Muscle of leg (tissue), 11 donors: ENCODE results near the gene TFEB. TPM values are rescaled to one million over a fixed set of nuclear protein-coding genes. Genes with fewer than 3 reads are reported as not detected.

Source experiments
- DNase-seq: peaks from one replicate; pipeline ENCODE4 v3.0.0; 2013
- H3K27ac ChIP-seq: one replicate; pipeline ENCODE4 v1.5.1; 2013; ENCODE audit warnings: mild to moderate bottlenecking, low read length, control low read depth
- H3K27me3 ChIP-seq: one replicate; pipeline ENCODE4 v1.6.1; 2013; ENCODE audit warnings: low read length; ENCODE audit not compliant: control insufficient read depth, insufficient read depth
- H3K36me3 ChIP-seq: one replicate; pipeline ENCODE4 v1.6.1; 2013; ENCODE audit warnings: low read length; ENCODE audit not compliant: control insufficient read depth, insufficient read depth
- H3K4me1 ChIP-seq: one replicate; pipeline ENCODE4 v1.6.1; 2013; ENCODE audit warnings: low read length; ENCODE audit not compliant: control insufficient read depth, insufficient read depth
- H3K4me3 ChIP-seq: one replicate; pipeline ENCODE4 v1.5.1; 2013; ENCODE audit warnings: low read length, control low read depth
- H3K9me3 ChIP-seq: replicated peaks from 2 replicates; pipeline ENCODE4 v1.6.1; 2013; ENCODE audit warnings: low read depth, low read length; ENCODE audit not compliant: control insufficient read depth
- WGBS: methylation state at CpG from one replicate; pipeline ENCODE4 v1.1.5; 2013; ENCODE audit warnings: missing lambda C conversion rate; ENCODE audit not compliant: insufficient coverage; 5-methylcytosine and 5-hydroxymethylcytosine counted together
- polyA plus RNA-seq, 8 donors: library from polyadenylated mRNA; unstranded; fragments of 120-200 nt; gene quantifications; one replicate each; pipeline versions ENCODE4 v1.2.1 to v1.2.3, GENCODE V29; 2013; ENCODE audit warnings: inconsistent platforms in 1 of 8, low replicate concordance in 1 of 8; ENCODE audit not compliant: insufficient read length in 8 of 8, insufficient read depth in 1 of 8
- total RNA-seq: library from RNA; stranded (reverse); fragments of 120-200 nt; gene quantifications from one replicate; pipeline ENCODE4 v1.2.4, GENCODE V29; 2013

Gene TFEB
- total and polyA plus RNA-seq, 9 donors = 6.1 to 12.3 (median 7.5) TPM

DNA sequence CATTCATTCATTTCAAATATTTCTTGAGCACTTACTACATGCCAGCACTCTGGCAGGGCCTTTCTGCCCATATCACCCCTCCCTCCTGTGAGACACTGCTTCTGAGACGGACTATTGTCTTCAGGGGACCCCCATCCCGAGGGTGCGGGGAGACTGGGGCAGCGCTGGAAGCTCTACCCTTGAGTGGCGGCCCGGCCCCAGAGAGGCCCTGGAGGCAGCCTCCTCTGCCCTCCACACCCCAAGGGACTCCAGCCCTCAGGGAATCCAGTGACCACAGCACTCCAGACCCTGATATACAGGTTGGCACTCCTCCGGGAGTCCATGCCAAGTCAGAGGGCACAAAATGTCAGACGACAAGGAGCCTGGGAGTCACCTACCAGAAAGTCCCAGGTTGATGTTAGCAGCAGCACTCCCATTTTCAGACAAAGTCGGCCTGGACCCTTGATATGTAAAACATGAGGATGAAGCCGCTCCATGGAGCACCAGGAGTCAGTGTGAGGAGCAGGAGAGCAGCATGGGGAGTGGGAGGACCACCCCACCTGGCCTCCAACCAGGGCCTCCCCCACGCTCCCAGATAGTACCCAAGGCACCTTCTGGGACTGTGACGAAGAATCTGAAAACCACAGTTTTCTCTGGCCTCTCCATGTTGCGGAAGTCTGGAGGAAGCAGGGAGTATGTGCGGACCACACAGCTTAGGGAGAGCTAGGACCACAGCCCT, 20.7 kb downstream of the TFEB start:
- H3K4me1 ChIP-seq = peaks cover 33% of the 10 kb centered on the region
- H3K36me3 ChIP-seq = no peaks in the 10 kb centered on the region
- WGBS = 83% methylated on average over 10 of the region's 14 CpGs
- H3K27ac ChIP-seq = no peak overlapping the region
- no peaks in the 10 kb centered on the region for H3K27me3 ChIP-seq
- H3K9me3 ChIP-seq = no peaks in the 10 kb centered on the region
- no peak overlapping the region for H3K4me3 ChIP-seq
- no peak for DNase-seq

- Histone ChIP-seq H3K4me1 (peaks cover 32% of the 10 kb centered on the region), H3K36me3 (no peaks in the 10 kb centered on the region), H3K27ac (no peak overlapping the region), H3K4me3 (no peak overlapping the region), H3K27me3 (no peaks in the 10 kb centered on the region), H3K9me3 (no peaks in the 10 kb centered on the region)
- 73% methylated on average over 3 of the region's 14 CpGs for WGBS
- DNase-seq = no peak
Measured at GRCh38 chr6:41713650-41714291, 21.6 kb downstream of the TFEB start.

- H3K4me3 ChIP-seq = no peak overlapping the region
- 60% methylated on average over 7 of the region's 9 CpGs for WGBS
- no peak overlapping the region for H3K27ac ChIP-seq
Measured at GRCh38 chr6:41713159-41713649, 22.2 kb downstream of the TFEB start.

GRCh38 chr6:41712651-41713103, 22.7 kb downstream of the TFEB start:
- WGBS = 82% methylated on average over 5 of the region's 10 CpGs
- Histone ChIP-seq H3K27ac (no peak overlapping the region), H3K27me3 (no peaks in the 10 kb centered on the region), H3K9me3 (no peaks in the 10 kb centered on the region), H3K4me3 (no peak overlapping the region), H3K4me1 (peaks cover 31% of the 10 kb centered on the region), H3K36me3 (no peaks in the 10 kb centered on the region)
- peak; percentile 26 for DNase-seq

More at GRCh38 chr6:41713159-41713649, 22.2 kb downstream of the TFEB start:
- Histone ChIP-seq H3K9me3 (no peaks in the 10 kb centered on the region), H3K27me3 (no peaks in the 10 kb centered on the region), H3K36me3 (no peaks in the 10 kb centered on the region), H3K4me1 (peaks cover 29% of the 10 kb centered on the region)
- no peak for DNase-seq

- Histone ChIP-seq H3K27ac (no peak overlapping the region), H3K9me3 (no peaks in the 10 kb centered on the region), H3K27me3 (no peaks in the 10 kb centered on the region), H3K4me1 (peaks cover 25% of the 10 kb centered on the region), H3K36me3 (no peaks in the 10 kb centered on the region), H3K4me3 (no peak overlapping the region)
- WGBS = 83% methylated on average over 3 of the region's 9 CpGs
- DNase-seq = no peak
Measured at GRCh38 chr6:41711323-41712038, 23.9 kb downstream of the TFEB start.

DNA sequence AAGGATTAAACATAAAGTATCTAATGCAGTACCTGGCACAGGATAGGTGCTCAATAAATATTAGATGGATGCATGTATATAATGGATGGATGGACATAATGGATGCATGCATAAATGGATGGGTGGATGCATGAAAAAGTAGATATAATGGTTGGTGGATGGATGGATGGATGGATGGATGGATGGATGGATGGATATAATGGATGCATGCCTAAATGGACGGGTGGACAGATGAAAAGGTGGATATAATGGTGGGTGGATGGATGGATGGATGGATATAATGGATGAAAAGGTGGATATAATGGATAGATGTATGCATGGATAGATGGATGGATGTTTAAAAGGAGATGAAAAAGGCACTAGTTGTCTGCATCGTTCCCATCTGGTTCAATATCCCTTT, 26.0 kb downstream of the TFEB start:
- no peaks in the 10 kb centered on the region for H3K9me3 ChIP-seq
- DNase-seq = no peak
- H3K27me3 ChIP-seq = no peaks in the 10 kb centered on the region
- H3K27ac ChIP-seq = no peak overlapping the region
- no peaks in the 10 kb centered on the region for H3K36me3 ChIP-seq
- H3K4me1 ChIP-seq = peaks cover 35% of the 10 kb centered on the region
- no peak overlapping the region for H3K4me3 ChIP-seq
- 78% methylated on average over 1 of the region's 2 CpGs for WGBS

- no peaks in the 10 kb centered on the region for H3K27me3 ChIP-seq
- no peaks in the 10 kb centered on the region for H3K9me3 ChIP-seq
- H3K36me3 ChIP-seq = no peaks in the 10 kb centered on the region
- no peak overlapping the region for H3K27ac ChIP-seq
- no peak for DNase-seq
- WGBS = 95% methylated on average over 3 of the region's 3 CpGs
- H3K4me3 ChIP-seq = no peak overlapping the region
- peaks cover 35% of the 10 kb centered on the region for H3K4me1 ChIP-seq
Measured at GRCh38 chr6:41708856-41709255, 26.6 kb downstream of the TFEB start.

- H3K4me3 ChIP-seq = no peak overlapping the region
- DNase-seq = peak; percentile 53
- H3K27me3 ChIP-seq = no peaks in the 10 kb centered on the region
- peaks cover 28% of the 10 kb centered on the region for H3K4me1 ChIP-seq
- H3K27ac ChIP-seq = no peak overlapping the region
- H3K9me3 ChIP-seq = no peaks in the 10 kb centered on the region
- 76% methylated on average over 6 of the region's 14 CpGs for WGBS
- no peaks in the 10 kb centered on the region for H3K36me3 ChIP-seq
Measured at GRCh38 chr6:41707565-41708200, 27.7 kb downstream of the TFEB start.

DNA sequence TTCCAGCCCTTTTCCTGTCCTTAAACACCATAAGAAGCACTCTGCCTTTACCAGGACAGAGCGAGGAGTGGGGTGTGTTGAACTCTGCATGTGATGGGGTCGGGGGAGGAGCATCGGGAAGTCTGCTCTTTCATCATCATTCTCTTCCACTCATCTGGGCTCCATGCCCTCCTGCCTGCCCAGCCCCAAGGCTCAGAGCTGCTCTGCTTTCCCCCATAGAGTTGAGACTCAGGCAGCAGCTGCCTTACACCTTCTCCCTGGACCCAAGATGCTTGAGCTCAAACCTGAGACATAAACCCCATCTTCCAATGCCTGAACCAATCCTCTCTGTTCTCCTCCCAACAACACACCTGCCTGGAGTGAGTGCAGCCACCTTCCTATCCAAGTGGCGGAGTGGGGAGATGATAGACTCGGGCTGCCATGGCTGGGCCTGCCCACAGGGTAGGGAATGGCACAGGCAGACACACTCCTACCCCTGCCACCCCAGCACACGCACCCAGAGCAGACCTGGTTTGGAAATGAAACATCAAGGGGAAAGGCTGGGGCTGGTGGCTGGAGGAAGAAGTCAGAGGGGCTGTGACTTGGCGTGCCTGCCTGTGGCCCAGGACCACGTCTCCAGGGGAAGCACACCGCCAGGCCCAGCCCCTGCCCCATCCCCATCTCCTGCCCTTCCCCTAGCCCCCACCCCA, 28.4 kb downstream of the TFEB start:
- peak; percentile 51 for DNase-seq
- Histone ChIP-seq H3K9me3 (no peaks in the 10 kb centered on the region), H3K27me3 (no peaks in the 10 kb centered on the region), H3K4me3 (no peak overlapping the region), H3K36me3 (no peaks in the 10 kb centered on the region), H3K27ac (peak overlapping the region; percentile 20), H3K4me1 (peaks cover 23% of the 10 kb centered on the region)
- WGBS = 82% methylated on average over 2 of the region's 9 CpGs
